OCI-LY7 (cell line): Measurements from ENCODE around the gene COL5A1. TPM values are rescaled to one million over a fixed set of nuclear protein-coding genes. Genes with fewer than 3 reads are reported as not detected.

Experiments
- BruUV-seq: library from RNA; stranded (reverse); fragments of 400-500 nt; replicated peaks from 2 replicates; lab custom pipeline; 2021; lab: Mats Ljungman, UMichigan
- CTCF ChIA-PET: fragments of 300-600 bp; sonication (Branson Sonifier 250); formaldehyde crosslinking; loops from one replicate; lab custom pipeline; 2022; ENCODE audit warnings: antibody characterized with exemption; ENCODE audit not compliant: unreplicated experiment; lab: Charles Lee
- POLR2A ChIA-PET: fragments of 300-600 bp; sonication (Branson Sonifier 250); formaldehyde crosslinking; loops from one replicate; lab custom pipeline; 2022; ENCODE audit warnings: antibody characterized with exemption; lab: Charles Lee
- DNase-seq: peaks from one replicate; pipeline ENCODE4 v3.0.0-alpha.2; 2015; ENCODE audit warnings: low spot score
- H2AFZ ChIP-seq: fragments of 200-600 bp; sonication (generic), shearing (Covaris generic); 2 replicates; pipeline ENCODE4 v1.6.1; 2014; ENCODE audit warnings: mild to moderate bottlenecking, antibody characterized with exemption, low read length, moderate library complexity
- H3K27ac ChIP-seq: fragments of 200-600 bp; sonication (generic); 2 replicates; pipeline ENCODE4 v1.5.1; 2014; ENCODE audit warnings: mixed run types, low read depth, mild to moderate bottlenecking, moderate library complexity, low read length, inconsistent platforms; ENCODE audit not compliant: poor library complexity, severe bottlenecking
- H3K36me3 ChIP-seq: fragments of 200-600 bp; sonication (generic); 2 replicates; pipeline ENCODE4 v1.6.1; 2014; ENCODE audit warnings: mild to moderate bottlenecking, antibody characterized with exemption, low read length, moderate library complexity, mixed read lengths; ENCODE audit not compliant: insufficient read depth
- H3K4me1 ChIP-seq: fragments of 200-600 bp; sonication (generic); 2 replicates; pipeline ENCODE4 v1.5.1; 2014; ENCODE audit warnings: mild to moderate bottlenecking, low read length; ENCODE audit not compliant: insufficient read depth, poor library complexity, severe bottlenecking
- H3K4me2 ChIP-seq: fragments of 200-600 bp; sonication (generic); 2 replicates; pipeline ENCODE4 v1.6.1; 2014; ENCODE audit warnings: mild to moderate bottlenecking, low read length
- H3K4me3 ChIP-seq: fragments of 200-600 bp; sonication (generic); 2 replicates; pipeline ENCODE4 v1.5.1; 2014; ENCODE audit warnings: mild to moderate bottlenecking, low read depth, low read length; ENCODE audit not compliant: poor library complexity, severe bottlenecking
- H3K79me2 ChIP-seq: fragments of 200-600 bp; sonication (generic); 2 replicates; pipeline ENCODE4 v1.6.1; 2016; ENCODE audit warnings: low read depth, mild to moderate bottlenecking, low read length, moderate library complexity, mixed read lengths; ENCODE audit not compliant: insufficient read depth
- H3K9me2 ChIP-seq: fragments of 200-600 bp; sonication (generic); 2 replicates; pipeline ENCODE4 v1.6.1; 2016; ENCODE audit warnings: mild to moderate bottlenecking, low read length, mixed read lengths; ENCODE audit not compliant: insufficient read depth
- H3K9me3 ChIP-seq: fragments of 200-600 bp; sonication (generic); 2 replicates; pipeline ENCODE4 v1.6.1; 2014; ENCODE audit warnings: mild to moderate bottlenecking, mixed run types, low read length, mixed read lengths
- H4K20me1 ChIP-seq: fragments of 200-600 bp; sonication (generic); 2 replicates; pipeline ENCODE4 v1.6.1; 2014; ENCODE audit warnings: mild to moderate bottlenecking, antibody characterized with exemption, low read length, moderate library complexity, mixed read lengths; ENCODE audit not compliant: insufficient read depth
- CTCF ChIP-seq: fragments of 200-600 bp; sonication (generic); conservative IDR thresholded peaks from 2 replicates; pipeline ENCODE4 v1.5.1; 2014; ENCODE audit warnings: mild to moderate bottlenecking, antibody characterized with exemption, low read length, moderate library complexity, mixed read lengths
- EZH2phosphoT487 ChIP-seq: fragments of 200-600 bp; sonication (generic); IDR thresholded peaks from 2 replicates; pipeline ENCODE4 v1.6.1; 2018; ENCODE audit warnings: low read depth, borderline replicate concordance, mild to moderate bottlenecking, mixed run types, antibody characterized with exemption, low read length, moderate library complexity, mixed read lengths
- intact Hi-C: fragments of 100-400 bp; cut with micrococcal nuclease; formaldehyde crosslinking; loops from one replicate; pipeline ENCODE4 v1.10.0; 2022; ENCODE audit not compliant: unreplicated experiment
- total RNA-seq, 2 experiments: library from RNA; depleted of rRNA in 1 of 2; stranded (reverse); fragments of >200 nt in 1 of 2; shearing (Covaris generic) in 1 of 2; gene quantifications; 2 replicates each; pipeline ENCODE4 v1.2.3, GENCODE V29; 2014 to 2022

The COL5A1 gene
- total RNA-seq, 2 experiments from 2014 or later, result 12.2 to 28.6 TPM

GRCh38 chr9:134795446-134795845 lies 153.8 kb downstream of the COL5A1 start:
- H3K36me3 ChIP-seq, result no peaks in the 10 kb centered on the region

GRCh38 chr9:134796882-134797281 lies 155.3 kb downstream of the COL5A1 start:
- Histone ChIP-seq H4K20me1 (no peaks in the 10 kb centered on the region), H3K4me3 (no peak overlapping the region), H3K79me2 (no peaks in the 10 kb centered on the region), H3K4me2 (no peak overlapping the region), H3K9me2 (no peaks in the 10 kb centered on the region), H3K27ac (no peak overlapping the region), H3K36me3 (no peaks in the 10 kb centered on the region), H3K4me1 (no peaks in the 10 kb centered on the region), H2AFZ (no peak overlapping the region), H3K9me3 (no peaks in the 10 kb centered on the region)
- TF ChIP-seq EZH2phosphoT487, result no peak
- CTCF ChIA-PET, result no interaction called here
- no peak for DNase-seq
- intact Hi-C loops, result no loop called here
- BruUV-seq, result no TSS peak
- POLR2A ChIA-PET, result no interaction called here

More at GRCh38 chr9:134795446-134795845, 153.8 kb downstream of the COL5A1 start:
- Histone ChIP-seq H3K4me2 (no peak overlapping the region), H3K4me1 (no peaks in the 10 kb centered on the region), H3K79me2 (no peaks in the 10 kb centered on the region), H3K9me2 (no peaks in the 10 kb centered on the region), H3K4me3 (no peak overlapping the region), H3K27ac (no peak overlapping the region), H2AFZ (no peak overlapping the region), H4K20me1 (no peaks in the 10 kb centered on the region), H3K9me3 (no peaks in the 10 kb centered on the region)
- no TSS peak for BruUV-seq
- POLR2A ChIA-PET, result no interaction called here
- DNase-seq, result no peak
- CTCF ChIA-PET, result no interaction called here
- no peak for TF ChIP-seq CTCF
- TF ChIP-seq EZH2phosphoT487, result no peak
- intact Hi-C loops, result no loop called here

GRCh38 chr9:134800791-134801339 lies 159.3 kb downstream of the COL5A1 start:
- Histone ChIP-seq H3K4me3 (no peak overlapping the region), H3K9me3 (no peaks in the 10 kb centered on the region), H3K9me2 (no peaks in the 10 kb centered on the region), H3K4me1 (no peaks in the 10 kb centered on the region), H4K20me1 (no peaks in the 10 kb centered on the region), H3K4me2 (no peak overlapping the region), H2AFZ (no peak overlapping the region), H3K27ac (no peak overlapping the region), H3K36me3 (no peaks in the 10 kb centered on the region), H3K79me2 (no peaks in the 10 kb centered on the region)
- intact Hi-C loops, result no loop called here
- no peak for DNase-seq
- no peak for TF ChIP-seq CTCF
- no peak for TF ChIP-seq EZH2phosphoT487
- BruUV-seq, result no TSS peak
- CTCF ChIA-PET, result interaction anchor here (0.5 kb wide), 1 partner anchor 20 kb away, joined by 3 read pairs; no protein-coding TSS in a partner anchor
- POLR2A ChIA-PET, result interaction anchor here (0.6 to 1.6 kb wide), 2 partner anchors 78 to 178 kb away, joined by 3 read pairs; no protein-coding TSS in a partner anchor
